SH-SY5Y (cell line): ENCODE measurements around the gene RGS14.

Source experiments
- GATA2 ChIP-seq: IDR thresholded peaks from 2 replicates; pipeline ENCODE4 v1.6.1; 2011; ENCODE audit warnings: mild to moderate bottlenecking, low read depth, low read length
- GATA3 ChIP-seq: IDR thresholded peaks from 2 replicates; pipeline ENCODE4 v1.6.1; 2011; ENCODE audit warnings: low read depth, mild to moderate bottlenecking, low read length, moderate library complexity

RGS14 gene

DNA sequence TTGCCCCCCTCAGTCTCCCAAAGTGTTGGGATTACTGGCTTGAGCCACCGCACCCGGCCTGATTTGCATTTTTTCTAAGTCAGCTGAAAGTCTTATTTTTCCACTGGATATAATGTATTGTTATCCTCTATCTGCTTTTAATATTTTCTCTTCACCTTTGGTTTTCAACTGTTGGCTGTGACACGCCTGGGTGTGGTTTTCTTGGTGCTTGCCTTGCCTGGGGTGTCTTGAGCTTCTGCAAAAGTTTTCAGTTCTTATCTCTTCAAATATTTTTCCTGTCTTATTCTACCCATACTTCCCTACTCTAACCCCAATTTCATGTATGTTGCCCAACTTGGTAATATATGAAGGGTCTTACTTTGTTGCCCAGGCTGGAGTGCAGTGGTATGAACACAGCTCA, 41.7 kb upstream of the RGS14 start:
- no peak for TF ChIP-seq GATA2
- TF ChIP-seq GATA3: no peak

DNA sequence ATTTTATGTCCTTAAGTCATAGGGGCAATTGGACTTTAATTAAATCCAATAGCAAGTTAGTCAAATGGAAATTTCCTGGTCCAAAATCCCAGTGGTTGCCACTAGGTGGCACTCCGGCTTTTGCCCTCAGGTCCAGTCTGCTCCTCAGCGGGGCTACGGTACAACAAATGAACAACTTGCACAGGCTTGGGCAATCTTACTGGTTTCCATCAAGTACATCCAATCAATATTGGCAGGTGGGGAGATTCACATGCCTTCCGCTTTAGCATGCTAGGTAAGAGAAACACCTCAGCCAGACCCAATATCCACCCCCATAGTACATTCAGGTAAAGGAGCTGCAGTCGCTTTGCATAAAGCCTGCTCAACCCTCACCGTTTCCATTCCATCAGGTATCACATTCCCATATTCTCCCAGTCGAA, 39.8 kb upstream of the RGS14 start:
- TF ChIP-seq GATA3 (no peak), GATA2 (no peak)

DNA sequence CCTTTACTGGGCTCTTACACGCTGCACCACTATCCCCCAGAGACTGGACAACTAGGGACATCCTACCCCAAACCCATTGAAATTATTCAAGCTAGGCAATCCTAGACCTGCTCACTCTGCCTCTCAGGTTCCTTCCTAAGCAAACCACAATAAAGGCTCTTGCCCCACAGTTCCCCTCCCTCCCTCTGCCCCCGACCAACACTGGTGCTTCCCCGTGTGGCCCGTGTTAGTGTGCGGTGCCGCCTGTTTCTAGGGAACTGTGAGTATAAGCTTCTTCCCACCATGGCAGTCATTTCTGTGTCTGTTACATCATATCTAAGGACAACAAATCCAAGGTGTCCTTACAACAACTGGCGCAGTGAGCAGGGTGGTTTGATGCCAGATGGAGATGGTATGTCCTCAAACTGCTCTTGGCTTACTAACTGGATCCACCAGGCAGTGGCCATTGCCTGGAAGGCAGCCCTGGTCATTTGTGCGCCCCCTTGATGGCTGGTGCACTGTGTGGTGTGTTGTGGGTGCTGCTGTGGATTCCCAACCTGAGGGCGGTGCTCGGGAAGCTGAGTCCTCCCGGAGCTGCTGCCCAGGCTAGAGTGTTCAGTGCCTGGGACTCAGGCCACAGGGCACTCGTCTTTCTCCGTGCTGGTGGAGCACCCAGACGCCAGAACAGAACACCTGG, 37.7 kb upstream of the RGS14 start:
- TF ChIP-seq GATA3: no peak
- no peak for TF ChIP-seq GATA2

DNA sequence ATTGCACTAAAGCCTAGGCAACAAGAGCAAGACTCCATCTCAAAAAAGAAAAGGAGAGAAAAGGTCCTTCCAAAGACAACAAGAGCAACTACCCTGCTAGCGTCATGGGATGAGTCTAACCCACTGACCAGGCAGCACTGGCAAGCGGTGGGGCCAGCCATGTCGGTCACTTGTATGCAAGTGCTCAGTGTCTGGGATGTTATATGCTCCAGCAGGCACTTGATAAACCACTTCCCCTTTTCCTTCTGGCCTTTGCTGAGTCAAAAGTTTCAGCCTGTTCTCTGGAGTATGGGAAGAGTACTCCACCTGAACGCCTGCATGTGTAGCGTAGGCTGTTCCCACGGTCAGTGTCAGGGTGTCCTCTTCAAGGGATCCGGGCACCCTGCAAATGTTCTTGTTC, 36.8 kb upstream of the RGS14 start:
- no peak for TF ChIP-seq GATA2
- no peak for TF ChIP-seq GATA3

DNA sequence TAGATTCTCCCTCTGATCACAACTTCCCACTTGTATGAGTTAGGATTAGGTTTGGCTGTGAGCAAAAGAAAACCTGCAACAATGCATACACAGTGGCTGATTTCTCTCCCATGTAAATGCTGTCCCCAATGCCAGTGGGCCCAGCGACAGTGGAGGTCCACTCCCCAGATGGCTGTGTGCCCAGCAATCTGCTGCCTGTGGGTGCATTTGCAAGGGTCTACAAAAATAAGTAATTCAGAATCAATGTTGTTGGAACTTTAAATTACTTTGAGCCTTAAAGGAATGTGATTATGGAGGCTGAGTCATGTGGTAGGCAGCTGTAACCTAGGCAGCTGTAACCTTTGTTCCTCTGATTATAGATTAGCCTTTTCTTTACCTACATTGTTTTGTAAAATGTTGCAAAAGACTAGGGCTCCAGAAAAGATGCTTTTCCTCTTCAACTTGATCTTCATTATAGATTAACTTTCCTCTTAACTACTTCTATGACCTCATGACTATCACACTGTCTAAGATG, 31.8 kb upstream of the RGS14 start:
- no peak for TF ChIP-seq GATA3
- TF ChIP-seq GATA2: no peak

DNA sequence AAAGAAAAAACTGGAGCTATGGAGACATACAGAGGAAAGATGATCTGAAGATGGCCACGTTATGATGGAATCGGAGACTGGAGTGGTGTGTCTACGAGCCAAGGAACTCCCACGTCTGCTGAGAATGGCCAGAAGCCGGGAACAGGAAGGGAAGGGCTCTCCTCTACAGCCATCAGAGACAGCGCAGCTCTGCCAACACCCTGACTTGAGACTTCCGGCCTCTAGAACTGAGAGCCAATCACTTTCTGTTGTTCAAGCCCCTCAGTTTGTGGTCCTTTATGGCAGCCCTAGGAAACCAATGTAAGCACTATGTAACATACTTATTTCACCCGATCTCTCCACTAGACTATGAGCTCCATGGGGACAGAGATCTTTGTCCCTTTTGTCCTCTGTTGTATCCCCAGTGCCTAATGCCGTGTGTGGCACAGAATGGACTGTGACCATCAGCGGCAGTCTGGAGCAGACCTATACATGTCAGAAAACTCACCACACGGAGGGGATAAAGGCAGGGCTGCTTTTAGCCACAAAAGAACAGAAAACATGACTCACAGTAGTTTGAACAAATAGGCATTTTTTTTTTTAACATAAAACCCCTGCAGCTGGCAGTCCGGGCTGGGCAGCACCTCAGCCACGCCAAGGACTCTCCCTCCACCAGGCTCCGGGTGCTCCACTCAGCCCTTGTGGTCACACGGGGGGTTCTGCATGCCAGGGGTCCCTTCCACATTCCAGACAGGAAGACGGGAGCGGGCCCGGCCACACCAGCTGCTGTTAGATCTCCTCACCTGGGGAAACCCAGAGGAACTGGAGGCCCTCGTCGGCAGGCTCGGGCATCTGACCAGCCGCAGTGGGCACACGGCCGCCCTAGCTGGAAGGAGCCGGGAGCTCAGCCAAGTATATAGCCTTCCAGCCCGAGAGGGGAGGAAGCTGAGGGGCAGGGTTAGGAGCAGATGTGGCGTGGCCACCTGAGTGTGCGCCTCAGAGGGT, 29.9 kb upstream of the RGS14 start:
- TF ChIP-seq GATA2 (no peak), GATA3 (no peak)

DNA sequence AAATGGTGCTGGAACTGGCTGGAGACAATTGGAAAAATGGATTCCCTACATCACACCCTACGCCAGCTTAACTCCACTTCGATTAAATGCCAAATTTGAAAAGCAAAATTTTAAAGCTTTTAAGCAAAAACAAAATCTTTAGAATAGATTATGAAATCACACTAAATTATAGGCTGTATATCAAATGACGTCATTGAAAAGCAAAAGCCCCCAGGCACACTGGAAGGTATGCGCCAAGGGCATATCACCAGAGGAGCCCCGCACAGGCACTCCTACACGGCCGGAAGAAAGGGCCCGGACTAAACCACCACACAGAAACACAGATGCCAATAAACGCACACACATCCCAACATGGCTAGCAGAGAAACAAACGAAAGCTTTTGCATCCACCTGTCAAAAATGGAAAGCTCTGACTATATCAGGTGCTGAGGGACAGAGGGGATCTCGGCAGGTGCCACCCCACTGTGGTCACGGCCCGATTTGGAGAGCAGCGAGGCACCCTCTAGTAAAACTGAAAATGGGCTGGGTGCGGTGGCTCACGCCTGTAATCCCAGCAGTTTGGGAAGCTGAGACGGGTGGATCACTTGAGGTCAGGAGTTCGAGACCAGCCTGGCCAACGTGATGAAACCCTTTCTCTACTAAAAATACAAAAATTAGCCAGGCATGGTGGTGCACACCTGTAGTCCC, 29.0 kb upstream of the RGS14 start:
- TF ChIP-seq GATA3 (no peak), GATA2 (no peak)

DNA sequence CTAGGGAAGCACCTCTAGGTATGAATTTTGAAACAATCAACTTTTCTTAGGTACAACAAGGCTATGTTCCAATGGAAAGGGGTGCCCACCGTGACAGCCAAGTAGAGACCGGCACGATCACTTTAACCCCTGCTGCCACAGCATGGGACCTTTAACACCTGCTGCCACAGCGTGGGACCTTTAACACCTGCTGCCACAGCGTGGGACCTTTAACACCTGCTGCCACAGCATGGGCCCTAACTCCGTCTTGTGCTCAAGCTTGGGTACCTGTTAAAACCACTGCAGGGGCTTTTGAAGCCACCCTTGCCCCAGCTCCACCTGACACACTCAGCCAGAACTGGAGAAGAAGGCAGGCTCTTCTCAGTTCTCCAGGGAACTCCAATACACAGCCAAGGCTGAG, 27.8 kb upstream of the RGS14 start:
- no peak for TF ChIP-seq GATA3
- no peak for TF ChIP-seq GATA2

DNA sequence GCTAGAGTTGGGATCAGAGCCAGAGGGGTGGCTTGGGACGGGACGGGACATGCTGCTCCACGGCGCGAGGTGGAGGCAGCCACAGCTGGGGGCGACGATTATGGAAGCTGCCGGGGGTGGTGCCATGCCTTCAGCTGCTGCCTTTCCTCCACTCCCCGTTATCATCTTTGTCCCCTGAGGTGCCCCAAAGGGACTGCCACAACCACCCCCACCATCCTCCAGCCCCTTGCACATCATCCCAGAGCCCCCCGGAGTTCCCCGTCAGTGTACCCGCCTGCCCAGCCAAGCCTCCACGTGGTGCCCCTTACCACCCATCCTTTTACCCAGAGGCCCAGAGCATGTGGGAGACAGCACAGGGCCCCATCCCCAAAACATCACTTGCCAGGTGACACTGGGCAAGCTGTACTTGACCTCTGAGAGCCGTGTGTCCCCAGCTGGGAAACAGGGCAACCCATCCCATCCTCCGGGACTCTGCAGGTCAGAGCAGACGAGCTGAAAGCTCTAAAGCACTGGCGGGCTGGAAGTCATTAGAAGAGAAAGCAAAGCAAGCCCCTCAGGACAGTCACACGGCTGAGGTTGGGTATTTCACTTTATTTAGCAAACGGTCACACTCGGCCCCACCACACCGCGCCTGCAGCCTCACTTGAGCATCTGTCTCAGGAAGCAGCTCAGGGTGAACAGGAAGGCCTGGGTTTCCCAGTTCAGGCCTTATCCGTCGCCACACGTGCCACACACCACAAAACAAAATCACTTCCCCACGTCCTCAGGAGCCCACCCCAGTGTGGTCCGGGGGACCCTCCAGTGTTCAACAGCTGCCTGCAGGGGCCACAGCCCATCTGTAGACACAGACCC, 26.5 kb upstream of the RGS14 start:
- TF ChIP-seq GATA3: no peak
- TF ChIP-seq GATA2: no peak

DNA sequence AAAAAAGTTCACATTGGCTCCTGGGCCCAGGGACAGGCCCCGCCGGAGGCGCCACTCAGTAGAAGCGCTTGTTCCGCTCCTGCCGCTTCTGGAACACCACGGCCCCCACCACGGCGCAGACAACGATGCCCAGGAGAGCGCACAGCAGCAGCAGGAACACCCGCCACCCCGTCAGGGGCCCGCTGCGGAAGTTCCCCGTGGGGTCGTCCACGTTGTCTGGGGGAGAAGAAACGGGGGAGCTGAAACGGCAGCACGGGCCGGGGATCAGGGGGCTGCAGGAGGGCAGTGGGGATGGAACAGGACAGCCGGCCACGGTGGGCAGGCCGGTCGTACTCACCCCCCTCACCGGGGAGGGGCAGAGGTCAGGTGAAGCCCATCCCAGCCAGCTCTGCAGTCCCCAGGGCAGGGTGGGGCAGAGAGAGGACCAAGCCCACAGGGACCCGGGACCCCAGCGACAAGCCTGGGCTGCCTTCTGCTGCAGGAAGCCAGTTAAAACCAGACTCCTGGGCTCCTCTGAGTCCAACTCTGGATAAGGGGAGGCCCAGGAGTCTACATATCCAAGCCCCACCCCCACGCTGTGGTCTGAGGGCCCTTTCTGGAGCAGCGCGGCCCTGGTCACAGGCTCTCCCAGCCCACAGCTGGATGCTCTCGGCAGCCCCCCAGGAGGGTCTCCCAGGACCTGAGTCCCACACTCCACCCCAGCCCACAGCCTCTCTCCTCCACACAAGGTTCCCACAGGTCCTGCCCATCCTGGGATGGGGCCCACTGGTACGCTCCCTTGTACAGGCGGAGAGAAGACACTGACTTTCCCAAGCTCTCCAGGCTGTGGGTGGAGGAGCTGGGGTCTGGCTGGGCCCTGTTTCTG, 25.5 kb upstream of the RGS14 start:
- TF ChIP-seq GATA3 (no peak), GATA2 (no peak)

DNA sequence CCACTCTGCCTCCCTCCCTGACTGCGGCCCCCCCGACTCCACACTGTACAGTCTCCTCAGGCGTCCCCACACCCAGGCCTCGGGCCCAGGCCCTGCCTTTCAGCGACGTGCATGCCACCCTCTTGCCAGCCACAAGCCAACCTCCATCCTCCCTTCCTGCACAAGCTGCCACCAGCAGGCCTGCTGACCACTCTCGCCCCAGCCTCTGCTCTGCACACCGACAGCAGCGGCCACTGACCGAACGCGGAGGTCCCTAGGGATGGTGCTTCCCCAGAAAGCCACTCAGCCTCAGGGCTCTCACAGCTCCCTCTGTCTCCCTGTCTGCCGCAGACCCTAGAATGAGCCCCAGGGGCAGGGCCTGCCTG, 24.8 kb upstream of the RGS14 start:
- no peak for TF ChIP-seq GATA2
- TF ChIP-seq GATA3: no peak

DNA sequence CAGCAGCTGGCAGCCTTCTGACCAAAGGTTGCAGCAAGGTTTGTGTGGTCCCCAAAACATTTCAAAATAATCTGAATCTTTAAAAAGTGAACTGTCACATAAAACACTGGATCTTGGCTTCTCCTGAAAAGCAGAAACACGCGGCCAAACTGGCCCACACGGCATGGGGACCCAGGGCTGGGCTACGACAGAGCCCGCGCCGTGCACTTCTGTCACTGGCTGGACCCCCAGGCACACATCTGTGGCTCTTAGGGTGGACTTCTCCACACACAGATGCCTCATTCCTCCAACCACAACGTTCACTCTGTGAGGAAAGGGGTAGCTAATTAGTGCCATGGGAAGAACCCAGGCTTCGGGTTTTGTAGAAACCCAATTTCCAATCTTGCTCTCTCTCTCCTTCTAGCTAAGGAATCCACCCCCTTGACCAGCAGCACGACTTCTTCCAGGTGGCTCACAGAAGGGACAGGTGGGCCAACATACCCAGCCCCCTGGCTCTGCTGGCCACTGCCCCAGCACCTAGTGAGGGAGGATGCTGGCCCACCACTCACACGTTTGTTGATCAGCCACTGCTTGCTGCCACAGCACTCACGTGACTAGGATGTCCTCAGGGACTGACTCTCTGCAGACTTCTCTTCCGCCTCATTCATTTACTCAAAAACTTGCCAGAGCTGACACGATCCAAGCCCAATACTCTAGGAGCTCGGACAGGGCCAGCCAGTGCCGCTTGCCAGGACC, 24.1 kb upstream of the RGS14 start:
- TF ChIP-seq GATA2: no peak
- no peak for TF ChIP-seq GATA3
